GM03348 (cell line): ENCODE measurements around the gene CXorf51B.
"Not testable (repeated sequence)": the region's sequence is repeated elsewhere in the genome, so short reads cannot be mapped to it uniquely, and the experiment has no call there.

ENCODE experiments used
- DNase-seq: peaks from one replicate; pipeline ENCODE4 v3.0.0; 2012; ENCODE audit warnings: low spot score

The CXorf51B gene

GRCh38 chrX:146809471-146809870 lies at the start of gene CXorf51B:
Gene CXorf51B, plus strand, starts transcription at chrX:146809771. Its CDS starts 21 bp downstream, at chrX:146809792.
- not testable (repeated sequence) for DNase-seq

- DNase-seq = not testable (repeated sequence)
Measured at GRCh38 chrX:146814644-146815043, 5.1 kb downstream of the CXorf51B start, which contains the start of gene CXorf51A. Gene CXorf51A, minus strand, starts transcription at chrX:146814744. Its CDS starts 21 bp downstream, at chrX:146814723.

- no peak for DNase-seq
Measured at GRCh38 chrX:146831994-146832393, 22.4 kb downstream of the CXorf51B start.

- DNase-seq = no peak
Measured at GRCh38 chrX:146854281-146854680, 44.7 kb downstream of the CXorf51B start.
